ENCODE data around the gene DLK1.

DLK1 gene

DNA sequence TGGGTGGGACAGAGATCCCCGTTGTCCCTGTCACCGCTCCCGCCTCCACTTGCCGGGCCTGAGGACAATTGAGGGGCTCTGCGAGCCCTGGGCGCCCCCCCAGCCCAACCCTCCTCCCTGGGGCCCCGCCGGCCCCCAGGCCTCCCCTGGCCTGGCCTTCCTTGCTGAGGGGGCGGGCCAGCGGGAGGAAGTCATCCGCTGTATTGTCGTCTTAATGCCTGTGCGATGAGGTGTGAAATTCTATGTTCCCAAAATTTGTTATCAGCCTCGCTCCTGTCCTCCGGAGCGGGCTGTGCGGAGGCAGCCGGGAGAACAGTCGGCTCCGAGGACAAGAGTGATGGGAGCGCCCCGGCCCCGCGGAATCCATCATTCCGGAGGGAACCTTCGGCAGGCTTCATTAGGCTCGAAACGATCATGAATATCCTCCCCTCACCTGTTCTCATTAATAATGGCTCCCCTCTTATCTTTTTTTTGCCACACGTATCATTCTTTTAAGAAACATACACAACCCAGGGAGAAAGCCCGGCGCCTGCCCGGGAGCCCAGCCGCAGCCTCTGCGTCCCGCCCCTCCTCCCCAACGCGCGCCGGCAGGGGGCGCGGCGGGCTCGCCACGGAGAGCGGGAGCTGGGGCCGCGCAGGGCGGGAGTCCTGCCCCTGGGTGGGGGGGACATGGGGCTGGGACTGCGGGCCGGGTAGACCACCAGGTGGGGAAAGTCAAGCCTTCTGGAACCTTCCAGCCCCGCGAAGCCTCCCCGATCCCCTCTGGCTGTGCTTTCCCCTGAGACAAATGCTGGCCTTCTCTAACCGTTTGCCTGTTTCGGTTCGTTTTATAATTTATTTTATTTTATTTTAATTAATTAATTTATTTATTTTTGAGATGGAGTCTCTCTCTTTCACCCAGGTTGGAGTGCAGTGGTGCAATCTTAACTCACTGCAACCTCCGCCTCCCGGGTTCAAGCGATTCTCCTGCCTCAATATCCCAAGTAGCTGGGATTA lies 17.1 kb upstream of the DLK1 start:
- no peak overlapping the region for H3K27ac ChIP-seq
- TF ChIP-seq ZFX (IDR thresholded peaks at IDR 0.05) = no peak
- TF ChIP-seq, protein P1, sequence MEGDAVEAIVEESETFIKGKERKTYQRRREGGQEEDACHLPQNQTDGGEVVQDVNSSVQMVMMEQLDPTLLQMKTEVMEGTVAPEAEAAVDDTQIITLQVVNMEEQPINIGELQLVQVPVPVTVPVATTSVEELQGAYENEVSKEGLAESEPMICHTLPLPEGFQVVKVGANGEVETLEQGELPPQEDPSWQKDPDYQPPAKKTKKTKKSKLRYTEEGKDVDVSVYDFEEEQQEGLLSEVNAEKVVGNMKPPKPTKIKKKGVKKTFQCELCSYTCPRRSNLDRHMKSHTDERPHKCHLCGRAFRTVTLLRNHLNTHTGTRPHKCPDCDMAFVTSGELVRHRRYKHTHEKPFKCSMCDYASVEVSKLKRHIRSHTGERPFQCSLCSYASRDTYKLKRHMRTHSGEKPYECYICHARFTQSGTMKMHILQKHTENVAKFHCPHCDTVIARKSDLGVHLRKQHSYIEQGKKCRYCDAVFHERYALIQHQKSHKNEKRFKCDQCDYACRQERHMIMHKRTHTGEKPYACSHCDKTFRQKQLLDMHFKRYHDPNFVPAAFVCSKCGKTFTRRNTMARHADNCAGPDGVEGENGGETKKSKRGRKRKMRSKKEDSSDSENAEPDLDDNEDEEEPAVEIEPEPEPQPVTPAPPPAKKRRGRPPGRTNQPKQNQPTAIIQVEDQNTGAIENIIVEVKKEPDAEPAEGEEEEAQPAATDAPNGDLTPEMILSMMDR (conservative IDR thresholded peaks at IDR 0.05) = no peak; the same call in 1 of the 2 replicates

DNA sequence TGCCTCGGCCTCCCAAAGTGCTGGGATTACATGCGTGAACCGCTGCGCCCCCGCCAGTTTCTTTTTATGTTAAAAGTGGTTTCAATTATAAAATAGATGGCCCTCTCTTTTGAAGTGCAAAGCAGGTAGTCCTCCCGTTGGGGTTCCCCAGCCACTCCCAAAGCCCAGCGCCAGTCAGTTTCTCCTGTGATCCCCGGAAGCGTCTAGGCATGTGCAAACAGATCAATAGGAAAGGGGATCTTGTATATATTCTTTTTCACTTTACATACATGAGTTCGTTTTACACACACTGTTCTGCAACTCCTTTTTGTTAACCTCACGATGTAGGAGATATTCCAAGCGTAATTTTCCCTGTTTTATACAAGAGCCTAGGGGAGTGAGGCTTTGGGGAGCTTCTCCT lies 16.3 kb upstream of the DLK1 start:
- TF ChIP-seq, protein P1 (conservative IDR thresholded peaks at IDR 0.05) = no peak
- TF ChIP-seq ZFX (IDR thresholded peaks at IDR 0.05) = no peak
- H3K27ac ChIP-seq = no peak overlapping the region

DNA sequence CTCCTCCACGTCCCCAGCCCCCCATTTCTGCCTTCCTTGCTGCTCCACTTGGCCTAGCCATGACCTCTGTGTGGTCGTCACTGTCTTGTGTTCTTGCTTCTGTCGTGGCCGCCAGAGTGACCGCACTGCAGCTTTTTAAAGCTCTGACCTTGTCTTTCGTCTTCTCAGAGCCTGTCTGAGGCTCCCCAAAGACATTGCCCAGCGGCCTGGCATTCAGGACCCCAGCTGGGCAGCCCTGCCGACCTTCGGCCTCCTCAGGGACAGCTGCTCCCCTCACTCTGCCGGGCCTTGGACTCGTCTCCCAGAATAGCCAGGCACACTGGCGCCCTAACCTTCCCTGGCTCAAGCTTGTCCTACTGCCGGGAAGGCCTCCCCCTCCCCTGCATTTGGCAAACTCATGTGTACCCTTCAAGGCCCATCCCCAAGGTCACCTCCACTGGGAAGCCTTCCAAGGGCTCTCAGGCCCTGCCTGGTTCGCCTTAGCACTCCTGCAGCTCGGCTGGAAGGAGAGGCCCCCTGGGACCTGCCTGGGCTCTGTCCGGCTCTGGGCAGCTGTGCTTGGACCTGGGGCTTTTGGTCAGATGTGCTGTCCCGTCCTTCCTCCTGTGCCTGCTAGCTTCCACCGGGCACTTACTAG lies 15.7 kb upstream of the DLK1 start:
- TF ChIP-seq, protein P1 (conservative IDR thresholded peaks at IDR 0.05) = no peak
- TF ChIP-seq ZFX (IDR thresholded peaks at IDR 0.05) = no peak
- no peak overlapping the region for H3K27ac ChIP-seq

DNA sequence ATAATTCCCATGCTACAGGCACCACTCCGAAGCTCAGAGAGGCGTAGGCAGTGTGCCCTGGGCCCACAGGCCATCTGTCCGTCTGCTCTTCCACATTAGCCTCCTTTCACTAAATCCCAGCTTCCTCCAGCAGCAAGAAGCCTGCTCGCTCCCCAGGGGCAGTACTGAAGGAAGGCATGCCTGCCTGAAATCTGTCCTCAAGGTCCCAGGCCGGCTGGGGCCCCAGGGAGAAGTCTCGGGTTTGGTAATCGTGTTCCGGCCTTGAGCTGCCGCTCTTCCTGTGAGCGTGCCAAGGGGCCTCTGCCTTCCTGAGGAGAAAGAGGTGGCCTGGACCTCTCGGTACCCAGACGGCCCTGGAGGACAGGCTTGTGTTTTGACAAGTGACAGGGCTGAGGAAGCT lies 15.2 kb upstream of the DLK1 start:
- TF ChIP-seq ZFX (IDR thresholded peaks at IDR 0.05) = no peak
- TF ChIP-seq, protein P1 (conservative IDR thresholded peaks at IDR 0.05) = no peak
- no peak overlapping the region for H3K27ac ChIP-seq

DNA sequence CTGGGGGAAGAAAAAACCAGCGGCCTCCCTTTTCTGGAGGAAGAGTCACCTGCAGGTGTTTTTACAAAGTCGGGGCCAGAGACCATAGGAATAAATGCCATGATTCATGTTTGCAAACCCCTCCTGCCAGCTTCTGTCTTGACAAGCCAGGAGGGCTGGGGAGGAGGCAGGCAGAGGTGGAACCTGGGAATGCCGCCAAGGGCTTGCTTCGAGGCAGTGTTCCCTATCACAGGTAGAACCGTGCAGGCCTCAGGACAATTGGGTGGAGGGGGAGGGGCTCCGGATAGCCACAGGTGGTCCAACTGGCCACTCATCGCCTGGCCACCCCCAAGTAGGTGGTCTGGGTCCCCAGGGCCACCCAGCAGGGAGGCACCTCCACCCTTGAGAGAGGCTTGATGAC lies 14.2 kb upstream of the DLK1 start:
- no peak overlapping the region for H3K27ac ChIP-seq
- no peak for TF ChIP-seq ZFX (IDR thresholded peaks at IDR 0.05)
- TF ChIP-seq, protein P1 (conservative IDR thresholded peaks at IDR 0.05) = no peak

DNA sequence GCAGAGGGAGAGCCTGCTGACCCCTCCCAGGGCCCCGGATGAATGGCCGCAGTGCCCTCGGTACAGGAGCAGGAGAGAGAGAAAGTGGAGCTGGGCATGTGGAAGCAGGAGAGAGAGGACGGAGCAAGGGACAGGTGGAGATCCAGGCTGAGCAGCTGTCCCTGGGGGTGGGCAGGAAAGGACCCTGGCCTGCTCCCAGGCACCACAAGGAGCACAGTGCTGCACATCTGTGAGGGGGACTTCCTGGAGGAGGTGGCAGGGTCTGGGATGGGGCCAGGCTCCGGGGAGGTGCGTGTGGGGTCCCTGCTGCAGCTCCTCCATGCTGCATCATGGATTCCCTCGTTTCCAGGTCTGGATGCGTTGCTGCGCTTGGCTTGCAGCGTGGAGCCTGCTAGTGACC lies 13.0 kb upstream of the DLK1 start:
- no peak for TF ChIP-seq ZFX (IDR thresholded peaks at IDR 0.05)
- TF ChIP-seq, protein P1 (conservative IDR thresholded peaks at IDR 0.05) = no peak
- H3K27ac ChIP-seq = no peak overlapping the region
